B cell (primary cell): Measurements from ENCODE around the gene GTSF1L. TPM values are rescaled to one million over a fixed set of nuclear protein-coding genes. Genes with fewer than 3 reads are reported as not detected.

ENCODE experiments used
- ATAC-seq: fragments of 200-7000 bp; cut with Tn5 transposase; one replicate; pipeline ENCODE4 v1.10.0; 2021; ENCODE audit warnings: low read depth, mild to moderate bottlenecking, moderate number of reproducible peaks, moderate library complexity
- CTCF ChIA-PET: fragments of 350-600 bp; sonication (Branson Sonifier 250); formaldehyde crosslinking; loops from one replicate; lab custom pipeline; 2021; ENCODE audit warnings: antibody characterized with exemption, inconsistent platforms; lab: Charles Lee
- POLR2A ChIA-PET: fragments of 350-600 bp; sonication (Branson Sonifier 250); formaldehyde crosslinking; loops from one replicate; lab custom pipeline; 2021; ENCODE audit warnings: antibody characterized with exemption; lab: Charles Lee
- DNase-seq: peaks from one replicate; pipeline ENCODE4 v3.0.0; 2013
- H2AFZ ChIP-seq: 2 replicates; pipeline ENCODE4 v1.6.1; 2012; ENCODE audit warnings: mild to moderate bottlenecking, low read depth, low read length; ENCODE audit not compliant: insufficient read depth, poor library complexity, severe bottlenecking
- H3K27ac ChIP-seq, 2 donors: 1 replicate in 1 of 2; 2 replicates in 1 of 2; pipeline ENCODE4 v1.5.1; 2012 to 2013; ENCODE audit warnings: low read length in 2 of 2, mild to moderate bottlenecking in 2 of 2, moderate library complexity in 1 of 2
- H3K27me3 ChIP-seq, 4 experiments: fragments of 200-600 bp in 1 of 4; sonication (generic) in 1 of 4; replicated peaks in 1 of 4; 1 replicate in 2 of 4; 2 replicates in 2 of 4; pipeline versions ENCODE4 v1.6.1 to v1.7.0; 2013 to 2016; ENCODE audit warnings: low read length in 3 of 4, mild to moderate bottlenecking in 2 of 4, mixed read lengths in 1 of 4, moderate library complexity in 1 of 4; ENCODE audit not compliant: insufficient read depth in 4 of 4, control insufficient read depth in 3 of 4; ENCODE audit errors: control extremely low read depth in 1 of 4
- H3K36me3 ChIP-seq, 2 experiments: replicated peaks in 1 of 2; 1 replicate in 1 of 2; 2 replicates in 1 of 2; pipeline versions ENCODE4 v1.6.1 to v1.7.1; 2013; ENCODE audit warnings: low read length in 1 of 2; ENCODE audit not compliant: insufficient read depth in 2 of 2, control insufficient read depth in 1 of 2; ENCODE audit errors: control extremely low read depth in 1 of 2, extremely low read depth in 1 of 2
- H3K4me1 ChIP-seq, 2 donors: fragments of 200-600 bp in 1 of 2; sonication (generic) in 1 of 2; 1 replicate in 1 of 2; 2 replicates in 1 of 2; pipeline versions ENCODE4 v1.5.1 to v1.6.1; 2013 to 2017; ENCODE audit warnings: low read length in 2 of 2; ENCODE audit not compliant: control insufficient read depth in 2 of 2, insufficient read depth in 2 of 2
- H3K4me2 ChIP-seq: replicated peaks from 2 replicates; pipeline ENCODE3; 2012; ENCODE audit warnings: mild to moderate bottlenecking, low read depth, low read length; ENCODE audit not compliant: poor library complexity, severe bottlenecking
- H3K4me3 ChIP-seq, 5 experiments: fragments of 200-600 bp in 1 of 5; sonication (generic) in 1 of 5; 1 replicate in 3 of 5; 2 replicates in 2 of 5; pipeline versions ENCODE4 v1.5.1 to v1.7.0; 2011 to 2016; ENCODE audit warnings: low read length in 4 of 5, mild to moderate bottlenecking in 4 of 5, low read depth in 2 of 5, control low read depth in 1 of 5, moderate library complexity in 1 of 5; ENCODE audit not compliant: insufficient read depth in 1 of 5; ENCODE audit errors: control extremely low read depth in 1 of 5, extremely low read depth in 1 of 5
- H3K79me2 ChIP-seq: fragments of 200-600 bp; sonication (generic); one replicate; pipeline ENCODE4 v1.6.0; 2016; ENCODE audit warnings: low read length; ENCODE audit not compliant: control insufficient read depth, insufficient read depth
- H3K9ac ChIP-seq: fragments of 200-600 bp; sonication (generic); 2 replicates; pipeline ENCODE4 v1.6.1; 2017; ENCODE audit warnings: mild to moderate bottlenecking, low read length, moderate library complexity
- H3K9me3 ChIP-seq, 3 donors: one replicate each; pipeline versions ENCODE4 v1.6.1 to v1.7.1; 2013; ENCODE audit warnings: low read length in 2 of 3; ENCODE audit not compliant: control insufficient read depth in 2 of 3, insufficient read depth in 1 of 3; ENCODE audit errors: control extremely low read depth in 1 of 3
- H4K20me1 ChIP-seq: 2 replicates; pipeline ENCODE4 v1.6.0; 2012; ENCODE audit warnings: mild to moderate bottlenecking, low read length; ENCODE audit not compliant: insufficient read depth, control insufficient read depth, poor library complexity, severe bottlenecking
- H3K27ac Mint-ChIP-seq: one replicate; pipeline ENCODE4 v1.8.0; 2021; ENCODE audit warnings: mixed read lengths
- H3K27me3 Mint-ChIP-seq: one replicate; pipeline ENCODE4 v1.8.0; 2021; ENCODE audit warnings: mixed read lengths
- H3K4me1 Mint-ChIP-seq: one replicate; pipeline ENCODE4 v1.8.0; 2021; ENCODE audit warnings: mixed read lengths
- H3K4me3 Mint-ChIP-seq: one replicate; pipeline ENCODE4 v1.8.0; 2021; ENCODE audit warnings: mixed read lengths
- H3K9me3 Mint-ChIP-seq: one replicate; pipeline ENCODE4 v1.8.0; 2022; ENCODE audit warnings: mixed read lengths; ENCODE audit not compliant: insufficient read depth
- EZH2 ChIP-seq: IDR thresholded peaks from 2 replicates; pipeline ENCODE4 v1.6.1; 2012; ENCODE audit warnings: borderline replicate concordance, low read depth, mild to moderate bottlenecking, moderate library complexity, low read length; ENCODE audit not compliant: insufficient read depth, poor library complexity, severe bottlenecking
- WGBS: methylation state at CpG from one replicate; pipeline ENCODE4 v1.1.5; 2013; ENCODE audit warnings: missing lambda C conversion rate; ENCODE audit not compliant: insufficient coverage; 5-methylcytosine and 5-hydroxymethylcytosine counted together
- intact Hi-C: fragments of 100-400 bp; cut with micrococcal nuclease; formaldehyde crosslinking; loops from one replicate; pipeline ENCODE4 v1.10.0; 2022
- polyA minus RNA-seq: library from RNA; depleted of rRNA, polyadenylated mRNA; stranded (reverse); fragments of >200 nt; gene quantifications from 2 replicates; pipeline ENCODE4 v1.2.3, GENCODE V29; 2012
- polyA plus RNA-seq: library from polyadenylated mRNA; depleted of rRNA; stranded (reverse); fragments of >200 nt; gene quantifications from 2 replicates; pipeline ENCODE4 v1.2.3, GENCODE V29; 2012
- total RNA-seq, 2 donors: library from RNA; stranded (reverse); fragments of 120-200 nt in 1 of 2; gene quantifications; 1 replicate in 1 of 2; 2 replicates in 1 of 2; pipeline versions ENCODE4 v1.2.3 to v1.2.4, GENCODE V29; 2013 to 2022
- TF ChIP-seq, protein P1 (sequence below): fragments of 200-600 bp; IDR thresholded peaks from one replicate; pipeline ENCODE4 v1.8.0; 2022; ENCODE audit warnings: antibody characterized with exemption, mild to moderate bottlenecking

Gene GTSF1L
- total RNA-seq (0.84 TPM in 1 of 2 replicates, not detected in the other), polyA plus RNA-seq (0.68 and 1.5 TPM in 2 replicates), polyA minus RNA-seq (not detected in 2 replicates)
- total RNA-seq (2013), result 1.1 TPM

DNA sequence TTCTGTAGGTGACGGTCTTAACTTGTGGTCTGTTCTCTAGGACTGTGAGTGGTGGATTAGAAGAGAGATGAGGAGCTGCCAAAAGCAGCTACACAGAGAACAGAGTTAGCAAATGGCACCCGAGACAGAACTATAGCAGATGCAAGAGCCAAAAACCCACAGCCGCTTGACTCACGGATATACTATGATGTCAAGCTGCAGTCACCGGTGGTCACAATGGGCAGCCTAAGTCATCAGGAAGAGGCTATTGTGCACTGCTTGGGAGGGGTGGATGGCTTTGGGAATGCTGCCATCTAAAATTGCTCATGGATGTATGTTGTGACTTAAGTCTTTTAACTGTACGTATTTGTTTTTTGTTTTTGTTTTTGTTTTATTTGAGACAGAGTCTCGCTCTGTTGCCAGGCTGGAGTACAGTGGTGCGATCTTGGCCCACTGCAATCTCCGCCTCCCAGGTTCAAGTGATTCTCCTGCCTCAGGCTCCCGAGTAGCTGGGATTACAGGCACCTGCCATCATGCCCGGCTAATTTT is at the start of gene GTSF1L:
Gene GTSF1L, minus strand, starts transcription at position 192 of the 528 bp plus-strand sequence. CDS start 308 bp downstream, outside the sequence.
- ATAC-seq (no peak), DNase-seq (no peak)
- no peak within 1 kb of the TSS for H3K27ac Mint-ChIP-seq
- ChIA-PET POLR2A (no interaction called here), CTCF (interaction anchor here (0.5 kb wide), 1 partner anchor 21 kb away, joined by 4 read pairs; no protein-coding TSS in a partner anchor)
- H3K9ac ChIP-seq, result no peak within 1 kb of the TSS
- peaks cover 19 to 26% of the 10 kb centered on the region in 2 donors for H3K4me1 ChIP-seq
- TF ChIP-seq EZH2, result no peak
- TF ChIP-seq, protein P1, sequence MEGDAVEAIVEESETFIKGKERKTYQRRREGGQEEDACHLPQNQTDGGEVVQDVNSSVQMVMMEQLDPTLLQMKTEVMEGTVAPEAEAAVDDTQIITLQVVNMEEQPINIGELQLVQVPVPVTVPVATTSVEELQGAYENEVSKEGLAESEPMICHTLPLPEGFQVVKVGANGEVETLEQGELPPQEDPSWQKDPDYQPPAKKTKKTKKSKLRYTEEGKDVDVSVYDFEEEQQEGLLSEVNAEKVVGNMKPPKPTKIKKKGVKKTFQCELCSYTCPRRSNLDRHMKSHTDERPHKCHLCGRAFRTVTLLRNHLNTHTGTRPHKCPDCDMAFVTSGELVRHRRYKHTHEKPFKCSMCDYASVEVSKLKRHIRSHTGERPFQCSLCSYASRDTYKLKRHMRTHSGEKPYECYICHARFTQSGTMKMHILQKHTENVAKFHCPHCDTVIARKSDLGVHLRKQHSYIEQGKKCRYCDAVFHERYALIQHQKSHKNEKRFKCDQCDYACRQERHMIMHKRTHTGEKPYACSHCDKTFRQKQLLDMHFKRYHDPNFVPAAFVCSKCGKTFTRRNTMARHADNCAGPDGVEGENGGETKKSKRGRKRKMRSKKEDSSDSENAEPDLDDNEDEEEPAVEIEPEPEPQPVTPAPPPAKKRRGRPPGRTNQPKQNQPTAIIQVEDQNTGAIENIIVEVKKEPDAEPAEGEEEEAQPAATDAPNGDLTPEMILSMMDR, result no peak
- no peak within 1 kb of the TSS for H2AFZ ChIP-seq
- no peaks in the 10 kb centered on the region for H4K20me1 ChIP-seq
- no peaks in the 10 kb centered on the region for H3K79me2 ChIP-seq
- no peak within 1 kb of the TSS for H3K4me3 Mint-ChIP-seq
- no peaks in the 10 kb centered on the region for H3K27me3 ChIP-seq
- no peak within 1 kb of the TSS for H3K4me3 ChIP-seq
- no peaks in the 10 kb centered on the region for H3K27me3 Mint-ChIP-seq
- peaks cover 0 to 6% (median 4%) of the 10 kb centered on the region in 3 donors for H3K9me3 ChIP-seq
- intact Hi-C loops, result no loop called here
- WGBS, result 90% methylated on average over 9 of the region's 11 CpGs
- H3K27ac ChIP-seq, result no peak within 1 kb of the TSS
- no peaks in the 10 kb centered on the region for H3K9me3 Mint-ChIP-seq
- H3K4me2 ChIP-seq, result peak within 1 kb of the TSS; percentile 17
- H3K4me1 Mint-ChIP-seq, result peaks cover 38% of the 10 kb centered on the region
- peaks cover 0 to 2% of the 10 kb centered on the region in 2 experiments for H3K36me3 ChIP-seq

DNA sequence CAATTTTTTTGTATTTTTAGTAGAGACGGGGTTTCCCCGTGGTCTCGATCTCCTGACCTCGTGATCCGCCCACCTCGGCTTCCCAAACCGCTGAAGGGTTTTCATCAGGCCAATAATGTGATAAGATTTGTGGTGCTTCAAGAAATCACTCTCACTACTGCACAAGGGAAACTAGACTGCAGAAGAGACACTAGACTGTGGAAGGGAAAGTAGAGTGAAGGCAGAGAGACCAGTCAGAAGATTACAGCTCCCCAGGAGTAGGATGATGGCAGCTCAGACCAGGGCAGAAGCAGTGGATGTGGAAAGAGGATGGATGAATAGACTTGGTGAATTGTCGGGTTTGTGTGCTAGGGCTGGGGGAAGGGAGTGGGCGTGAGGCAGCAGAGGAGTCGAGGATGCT is 48.0 kb upstream of the GTSF1L start:
- Mint-ChIP-seq H3K4me1 (no peaks in the 10 kb centered on the region), H3K27ac (no peak overlapping the region), H3K27me3 (peaks cover 31% of the 10 kb centered on the region), H3K4me3 (no peak overlapping the region), H3K9me3 (no peaks in the 10 kb centered on the region)
- intact Hi-C loops, result no loop called here
- POLR2A ChIA-PET, result no interaction called here
- no peak overlapping the region for H3K4me3 ChIP-seq
- peaks cover 1 to 12% (median 8%) of the 10 kb centered on the region in 3 donors for H3K9me3 ChIP-seq
- ATAC-seq (no peak), DNase-seq (no peak)
- TF ChIP-seq EZH2, result no peak
- TF ChIP-seq, protein P1, result no peak
- CTCF ChIA-PET, result no interaction called here
- H3K27ac ChIP-seq, result no peak overlapping the region
- H3K4me2 ChIP-seq, result no peak overlapping the region
- 78% methylated on average over 6 of the region's 10 CpGs for WGBS
- H3K9ac ChIP-seq, result no peak overlapping the region
- H3K36me3 ChIP-seq, result no peaks in the 10 kb centered on the region
- no peaks in the 10 kb centered on the region for H3K79me2 ChIP-seq
- H3K4me1 ChIP-seq, result no peaks in the 10 kb centered on the region
- no peak overlapping the region for H2AFZ ChIP-seq
- no peaks in the 10 kb centered on the region for H4K20me1 ChIP-seq
- peaks cover 0 to 5% (median 0%) of the 10 kb centered on the region in 4 experiments for H3K27me3 ChIP-seq
